ENCODE measurements around the gene DEPDC5.

DEPDC5 gene

GRCh38 chr22:31723723-31724122, 30.1 kb upstream of the DEPDC5 start:
- no peak overlapping the region for H3K4me2 ChIP-seq (ENCODE audit: low read length)
- H3K4me1 ChIP-seq = no peaks in the 10 kb centered on the region
- no peak overlapping the region for H2AFZ ChIP-seq
- H3K27ac ChIP-seq = no peak overlapping the region
- H3K9me3 ChIP-seq (ENCODE audit: control insufficient read depth, low read length) = no peaks in the 10 kb centered on the region
- peaks cover 7% of the 10 kb centered on the region for H3K79me2 ChIP-seq
- H3K36me3 ChIP-seq (ENCODE audit: control insufficient read depth, insufficient read depth, low read length) = no peaks in the 10 kb centered on the region
- H3K4me3 ChIP-seq (ENCODE audit: low read depth, low read length) = no peak overlapping the region
- H3K27me3 ChIP-seq (ENCODE audit: control insufficient read depth, insufficient read depth, low read length) = no peaks in the 10 kb centered on the region
- TF ChIP-seq, protein P1, sequence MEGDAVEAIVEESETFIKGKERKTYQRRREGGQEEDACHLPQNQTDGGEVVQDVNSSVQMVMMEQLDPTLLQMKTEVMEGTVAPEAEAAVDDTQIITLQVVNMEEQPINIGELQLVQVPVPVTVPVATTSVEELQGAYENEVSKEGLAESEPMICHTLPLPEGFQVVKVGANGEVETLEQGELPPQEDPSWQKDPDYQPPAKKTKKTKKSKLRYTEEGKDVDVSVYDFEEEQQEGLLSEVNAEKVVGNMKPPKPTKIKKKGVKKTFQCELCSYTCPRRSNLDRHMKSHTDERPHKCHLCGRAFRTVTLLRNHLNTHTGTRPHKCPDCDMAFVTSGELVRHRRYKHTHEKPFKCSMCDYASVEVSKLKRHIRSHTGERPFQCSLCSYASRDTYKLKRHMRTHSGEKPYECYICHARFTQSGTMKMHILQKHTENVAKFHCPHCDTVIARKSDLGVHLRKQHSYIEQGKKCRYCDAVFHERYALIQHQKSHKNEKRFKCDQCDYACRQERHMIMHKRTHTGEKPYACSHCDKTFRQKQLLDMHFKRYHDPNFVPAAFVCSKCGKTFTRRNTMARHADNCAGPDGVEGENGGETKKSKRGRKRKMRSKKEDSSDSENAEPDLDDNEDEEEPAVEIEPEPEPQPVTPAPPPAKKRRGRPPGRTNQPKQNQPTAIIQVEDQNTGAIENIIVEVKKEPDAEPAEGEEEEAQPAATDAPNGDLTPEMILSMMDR (IDR thresholded peaks at IDR 0.05) = no peak
- H3K9ac ChIP-seq = no peak overlapping the region

DNA sequence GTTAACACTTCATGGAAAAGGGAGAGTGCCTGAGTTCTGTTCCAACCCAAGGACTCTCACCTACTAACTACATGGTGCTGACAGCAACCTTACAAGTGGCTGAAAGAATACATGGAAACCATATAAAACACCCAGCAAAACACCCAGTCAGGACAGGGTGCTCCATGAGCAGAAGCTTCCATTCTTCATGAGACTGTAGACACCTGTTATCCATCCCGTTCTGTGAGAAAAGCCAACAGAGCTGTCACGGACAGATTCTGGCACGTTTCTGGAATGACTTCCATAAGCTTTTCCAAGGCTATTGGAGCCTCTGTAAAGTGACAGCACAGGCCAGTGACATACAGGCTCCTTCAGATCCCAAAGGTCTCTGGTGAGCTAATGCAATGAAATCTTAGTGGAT, 27.1 kb upstream of the DEPDC5 start:
- Histone ChIP-seq H3K27me3 (ENCODE audit: control insufficient read depth, insufficient read depth, low read length) (no peaks in the 10 kb centered on the region), H3K4me2 (ENCODE audit: low read length) (no peak overlapping the region)

DNA sequence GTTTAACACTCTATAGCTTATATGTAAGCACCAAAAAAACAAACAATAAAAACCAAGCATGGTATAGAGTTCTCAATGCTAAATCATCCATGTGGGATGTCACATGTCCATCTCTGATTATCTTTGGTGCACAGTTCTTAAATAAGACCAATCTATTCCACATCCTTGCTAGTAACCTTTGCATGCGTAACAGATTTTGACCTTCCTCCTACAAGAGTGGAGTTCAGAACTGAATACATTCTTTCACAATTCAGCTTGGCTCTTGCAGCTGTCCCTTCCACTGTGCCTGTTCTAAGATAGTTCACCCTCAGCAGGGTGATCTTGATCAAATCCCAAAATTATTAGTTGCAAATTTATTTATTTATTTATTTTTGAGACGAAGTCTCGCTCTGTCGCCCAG, 25.0 kb upstream of the DEPDC5 start:
- no peaks in the 10 kb centered on the region for H3K9me3 ChIP-seq (ENCODE audit: control insufficient read depth, low read length)
- no peaks in the 10 kb centered on the region for H3K27me3 ChIP-seq (ENCODE audit: control insufficient read depth, insufficient read depth, low read length)
- peaks cover 7% of the 10 kb centered on the region for H3K79me2 ChIP-seq
- TF ChIP-seq, protein P1 (IDR thresholded peaks at IDR 0.05) = no peak
- no peak overlapping the region for H3K4me3 ChIP-seq (ENCODE audit: low read depth, low read length)
- no peak overlapping the region for H2AFZ ChIP-seq
- no peak overlapping the region for H3K9ac ChIP-seq
- H3K27ac ChIP-seq = no peak overlapping the region
- no peaks in the 10 kb centered on the region for H3K4me1 ChIP-seq
- no peak overlapping the region for H3K4me2 ChIP-seq (ENCODE audit: low read length)
- H3K36me3 ChIP-seq (ENCODE audit: control insufficient read depth, insufficient read depth, low read length) = no peaks in the 10 kb centered on the region

More for the DNA sequence above, 27.1 kb upstream of the DEPDC5 start:
- Histone ChIP-seq H3K79me2 (peaks cover 7% of the 10 kb centered on the region), H3K9ac (no peak overlapping the region), H3K36me3 (ENCODE audit: control insufficient read depth, insufficient read depth, low read length) (no peaks in the 10 kb centered on the region), H3K4me3 (ENCODE audit: low read depth, low read length) (no peak overlapping the region), H3K9me3 (ENCODE audit: control insufficient read depth, low read length) (no peaks in the 10 kb centered on the region), H3K4me1 (no peaks in the 10 kb centered on the region), H2AFZ (no peak overlapping the region), H3K27ac (no peak overlapping the region)
- TF ChIP-seq, protein P1 (IDR thresholded peaks at IDR 0.05) = no peak

DNA sequence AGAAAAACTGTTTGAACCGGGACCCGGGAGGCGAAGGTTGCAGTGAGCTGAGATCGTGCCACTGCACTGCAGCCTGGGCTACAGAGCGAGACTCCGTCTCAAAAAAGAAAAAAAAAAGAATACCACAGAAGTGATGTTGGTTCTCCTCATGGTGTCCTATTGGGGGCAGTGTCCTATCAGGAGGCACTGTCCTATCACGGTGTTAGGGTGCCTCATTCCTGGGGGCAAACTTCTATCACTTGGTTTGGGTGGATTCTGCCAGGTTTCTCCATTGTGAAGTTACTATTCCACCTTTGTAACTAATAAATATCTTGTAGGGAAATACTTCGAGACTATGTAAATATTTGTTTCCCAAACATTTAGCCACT, 23.5 kb upstream of the DEPDC5 start:
- H3K9me3 ChIP-seq (ENCODE audit: control insufficient read depth, low read length) = no peaks in the 10 kb centered on the region
- no peak overlapping the region for H3K27ac ChIP-seq
- H3K4me2 ChIP-seq (ENCODE audit: low read length) = no peak overlapping the region
- no peaks in the 10 kb centered on the region for H3K27me3 ChIP-seq (ENCODE audit: control insufficient read depth, insufficient read depth, low read length)
- peaks cover 15% of the 10 kb centered on the region for H3K79me2 ChIP-seq
- H3K4me3 ChIP-seq (ENCODE audit: low read depth, low read length) = no peak overlapping the region
- H3K4me1 ChIP-seq = no peaks in the 10 kb centered on the region
- H3K36me3 ChIP-seq (ENCODE audit: control insufficient read depth, insufficient read depth, low read length) = no peaks in the 10 kb centered on the region
- no peak overlapping the region for H3K9ac ChIP-seq
- no peak overlapping the region for H2AFZ ChIP-seq
- TF ChIP-seq, protein P1 (IDR thresholded peaks at IDR 0.05) = no peak

DNA sequence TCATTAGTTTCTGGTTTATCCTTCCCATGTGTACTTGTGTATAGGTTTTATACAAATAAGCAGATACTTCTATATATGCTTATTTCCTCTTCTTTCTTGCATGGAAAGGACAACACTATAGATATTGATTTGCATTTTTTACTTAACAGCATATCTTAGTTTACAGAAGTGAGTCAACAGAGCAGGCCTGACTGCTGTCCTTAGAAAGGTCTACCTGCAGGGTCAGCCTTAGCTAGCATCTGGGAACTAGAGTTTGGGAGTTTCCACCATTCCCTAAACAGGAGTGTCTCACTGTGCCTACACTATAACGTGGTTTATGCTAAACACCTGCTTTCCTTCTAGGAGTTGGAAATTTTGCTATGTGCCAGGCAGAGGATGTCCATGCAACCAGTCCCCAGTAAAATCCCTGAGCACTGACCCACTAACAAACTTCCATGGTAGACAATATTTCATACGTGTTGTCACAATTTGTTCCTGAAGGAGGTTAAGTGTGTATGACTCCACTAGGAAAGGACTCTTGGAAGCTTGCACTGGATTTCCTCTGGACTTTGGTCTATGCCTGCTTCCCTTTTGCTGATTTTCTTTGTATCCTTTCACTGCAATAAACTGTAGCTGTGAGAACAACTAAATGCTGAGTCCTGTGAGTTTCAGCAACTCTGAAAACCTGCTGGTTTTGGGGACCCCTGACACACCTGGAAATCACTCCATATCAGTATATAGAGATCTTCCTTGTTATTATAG, 21.6 kb upstream of the DEPDC5 start:
- H3K79me2 ChIP-seq = peaks cover 17% of the 10 kb centered on the region
- TF ChIP-seq, protein P1 (IDR thresholded peaks at IDR 0.05) = no peak
- no peak overlapping the region for H3K4me3 ChIP-seq (ENCODE audit: low read depth, low read length)
- H2AFZ ChIP-seq = no peak overlapping the region
- no peak overlapping the region for H3K27ac ChIP-seq
- H3K9ac ChIP-seq = no peak overlapping the region
- no peaks in the 10 kb centered on the region for H3K36me3 ChIP-seq (ENCODE audit: control insufficient read depth, insufficient read depth, low read length)
- H3K9me3 ChIP-seq (ENCODE audit: control insufficient read depth, low read length) = no peaks in the 10 kb centered on the region
- H3K4me2 ChIP-seq (ENCODE audit: low read length) = no peak overlapping the region
- no peaks in the 10 kb centered on the region for H3K4me1 ChIP-seq
- H3K27me3 ChIP-seq (ENCODE audit: control insufficient read depth, insufficient read depth, low read length) = no peaks in the 10 kb centered on the region

Data from parathyroid adenoma (tissue), 2 donors.